Activated CD8-positive, alpha-beta memory T cell treated with anti-CD3 and anti-CD28 coated beads, Interleukin-2, amount 10 ng/mL, durations not matched to agents 7 days and 5 days (primary cell): ENCODE measurements around the gene OSER1. TPM values are rescaled to one million over a fixed set of nuclear protein-coding genes. Genes with fewer than 3 reads are reported as not detected.

Experiments used
- ATAC-seq: fragments of 150-1000 bp; cut with Tn5 transposase; one replicate; pipeline ENCODE4 v1.10.0; 2021; ENCODE audit warnings: moderate library complexity
- CTCF ChIA-PET: fragments of 350-600 bp; sonication (Branson Sonifier 250); formaldehyde crosslinking; loops from one replicate; lab custom pipeline; 2021; ENCODE audit warnings: antibody characterized with exemption; lab: Charles Lee
- DNase-seq: peaks from one replicate; pipeline ENCODE4 v3.0.0-alpha.2; 2020
- H3K27ac Mint-ChIP-seq: one replicate; pipeline ENCODE4 v1.8.0; 2021; ENCODE audit warnings: mild to moderate bottlenecking, mixed read lengths
- H3K27me3 Mint-ChIP-seq: one replicate; pipeline ENCODE4 v1.8.0; 2021; ENCODE audit warnings: mixed read lengths
- H3K36me3 Mint-ChIP-seq: one replicate; pipeline ENCODE4 v1.8.0; 2021; ENCODE audit warnings: mild to moderate bottlenecking, mixed read lengths
- H3K4me1 Mint-ChIP-seq: one replicate; pipeline ENCODE4 v1.8.0; 2021; ENCODE audit warnings: mixed read lengths
- H3K4me3 Mint-ChIP-seq: one replicate; pipeline ENCODE4 v1.8.0; 2021; ENCODE audit warnings: mild to moderate bottlenecking, moderate library complexity, mixed read lengths
- H3K9me3 Mint-ChIP-seq: one replicate; pipeline ENCODE4 v1.8.0; 2022; ENCODE audit warnings: low read depth, mixed read lengths
- total RNA-seq, 2 experiments: library from RNA; stranded (reverse); gene quantifications; one replicate each; pipeline ENCODE4 v1.2.3, GENCODE V29; 2021

Gene OSER1
- total RNA-seq, 2 experiments from 2014 or later: 22.9 to 30.5 TPM

- DNase-seq: no peak
- Mint-ChIP-seq H3K36me3 (no peaks in the 10 kb centered on the region), H3K9me3 (no peaks in the 10 kb centered on the region), H3K27ac (no peak overlapping the region), H3K27me3 (peaks cover 55% of the 10 kb centered on the region), H3K4me3 (no peak overlapping the region), H3K4me1 (peaks cover 17% of the 10 kb centered on the region)
- CTCF ChIA-PET: interaction anchor here (0.7 to 6.0 kb wide), 11 partner anchors 8 to 734 kb away, joined by 3 to 129 read pairs (median 8); no protein-coding TSS in a partner anchor
- ATAC-seq: no peak
Observed at GRCh38 chr20:44188752-44189151, 21.8 kb downstream of the OSER1 start.

DNA sequence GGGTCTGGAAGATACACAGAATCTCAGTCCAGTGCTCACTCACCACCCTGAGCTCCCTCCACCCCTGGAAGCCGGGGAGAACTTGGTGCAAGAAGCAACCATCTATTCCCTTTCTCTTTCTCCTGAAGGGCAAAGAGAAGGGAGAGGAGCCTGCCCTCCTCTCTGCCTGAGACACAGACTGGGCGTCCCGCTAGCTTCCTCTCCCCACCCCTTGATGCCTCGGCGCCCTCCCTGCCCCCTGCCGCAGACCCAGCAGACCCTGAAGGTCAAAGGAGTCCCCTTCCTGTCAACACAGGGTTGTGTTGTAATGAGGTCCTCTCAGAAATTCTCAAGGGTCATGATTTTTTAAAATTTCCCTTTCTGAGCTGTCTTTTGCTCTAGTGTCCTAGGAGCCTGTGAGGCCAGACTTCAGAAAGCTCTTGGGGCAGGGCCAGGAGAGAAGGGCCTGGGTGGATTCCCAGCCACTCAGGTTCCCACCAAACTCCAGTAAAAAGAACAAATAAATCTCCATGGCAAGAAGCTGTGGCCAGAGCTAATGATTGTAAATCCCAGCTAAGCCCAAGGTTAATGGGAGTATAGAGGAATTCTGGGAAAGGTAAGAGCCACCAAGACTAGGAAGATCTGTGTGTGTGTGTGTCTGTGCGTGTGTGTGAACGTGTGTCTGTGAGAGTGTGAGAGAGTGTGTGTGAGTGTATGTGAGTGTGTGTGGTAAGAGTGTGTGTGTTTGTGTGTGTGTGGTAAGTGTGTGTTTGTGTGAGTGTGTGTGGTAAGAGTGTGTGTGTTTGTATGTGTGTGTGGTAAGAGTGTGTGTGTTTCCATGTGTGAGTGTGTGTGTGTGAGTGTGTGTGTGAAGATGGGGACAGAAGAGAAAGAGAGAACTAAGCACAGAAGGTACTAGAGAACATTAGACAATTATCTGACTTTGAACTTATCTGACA is 22.5 kb downstream of the OSER1 start:
- H3K9me3 Mint-ChIP-seq: no peaks in the 10 kb centered on the region
- no peak for DNase-seq
- CTCF ChIA-PET: interaction anchor here (0.6 to 6.0 kb wide), 7 partner anchors 11 to 400 kb away, joined by 3 to 129 read pairs (median 3); no protein-coding TSS in a partner anchor

DNA sequence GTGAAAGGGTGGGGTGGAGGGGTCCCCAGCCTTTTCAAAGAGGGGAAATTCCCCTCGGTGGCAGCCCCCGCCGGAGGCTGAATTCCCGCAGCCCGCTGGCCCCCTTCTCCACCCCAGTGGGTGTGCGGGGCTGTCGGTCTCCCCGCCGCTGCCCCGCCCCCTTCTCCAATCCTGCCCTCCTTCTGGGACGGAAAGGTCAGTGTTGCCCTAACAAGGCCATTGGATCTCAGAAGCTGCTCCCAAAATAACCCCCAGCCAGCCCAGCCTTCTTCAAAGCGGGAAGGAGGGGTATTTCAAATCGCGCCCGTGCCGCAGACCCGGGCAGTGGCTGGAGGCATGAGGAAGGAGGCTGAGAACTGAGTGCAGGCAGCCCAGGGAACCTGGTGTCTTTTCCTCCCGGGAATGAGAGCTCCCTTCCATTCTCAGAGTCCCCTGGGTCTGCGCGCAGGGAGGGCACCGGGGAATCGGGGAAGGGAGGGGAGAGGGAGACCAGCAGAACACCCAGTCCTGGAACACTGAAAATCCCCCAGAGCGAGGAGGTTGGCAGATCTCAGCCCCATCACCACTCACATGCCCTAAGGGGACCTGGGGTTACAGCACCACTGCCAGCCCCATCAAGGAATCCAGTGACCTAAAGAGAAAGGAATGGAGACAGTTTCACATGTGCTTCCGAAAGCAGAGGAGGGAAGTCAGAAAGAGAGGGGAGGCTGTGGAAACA is 23.4 kb downstream of the OSER1 start, which contains the start of gene JPH2:
Gene JPH2 (minus strand): TSS at position 135 of the 718 bp plus-strand sequence. CDS start 483 bp downstream, outside the sequence.
- peaks cover 62% of the 10 kb centered on the region for H3K27me3 Mint-ChIP-seq
- H3K4me3 Mint-ChIP-seq: peak within 1 kb of the TSS; percentile 22
- ATAC-seq (peak; percentile 20), DNase-seq (no peak)
- no peak within 1 kb of the TSS for H3K27ac Mint-ChIP-seq
- H3K4me1 Mint-ChIP-seq: peaks cover 17% of the 10 kb centered on the region
- CTCF ChIA-PET: interaction anchor here (1.0 to 6.0 kb wide), 4 partner anchors 10 to 91 kb away, joined by 3 to 129 read pairs (median 4); no protein-coding TSS in a partner anchor
- H3K9me3 Mint-ChIP-seq: no peaks in the 10 kb centered on the region
- H3K36me3 Mint-ChIP-seq: no peaks in the 10 kb centered on the region

More for the DNA sequence above, 22.5 kb downstream of the OSER1 start:
- ATAC-seq: peak; percentile 27
- Mint-ChIP-seq H3K36me3 (no peaks in the 10 kb centered on the region), H3K4me1 (peaks cover 17% of the 10 kb centered on the region), H3K27me3 (peaks cover 58% of the 10 kb centered on the region), H3K27ac (no peak overlapping the region), H3K4me3 (peak overlapping the region; percentile 22)

DNA sequence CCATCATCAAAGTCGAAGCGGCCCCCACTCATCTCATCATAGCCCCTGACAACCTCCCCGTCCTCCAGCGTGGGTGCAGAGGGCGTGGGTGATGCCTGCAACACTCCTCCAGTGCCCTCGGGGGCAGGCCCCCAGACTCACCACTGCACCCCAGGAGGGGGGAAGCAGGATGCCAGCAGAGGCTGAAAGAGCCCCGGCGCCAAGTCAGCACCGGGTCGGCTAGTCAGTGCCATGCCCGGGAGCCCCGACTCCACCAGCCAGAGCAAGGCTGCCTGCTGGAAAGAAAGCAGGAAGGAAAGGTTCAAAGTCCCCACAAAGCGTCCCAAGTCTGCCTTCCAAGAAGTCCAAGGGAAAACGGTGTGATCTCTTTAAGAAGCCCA is 23.9 kb downstream of the OSER1 start:
- CTCF ChIA-PET: interaction anchor here (1.4 to 6.0 kb wide), 2 partner anchors 10 to 71 kb away, joined by 3 to 129 read pairs; no protein-coding TSS in a partner anchor
- Mint-ChIP-seq H3K4me1 (peaks cover 17% of the 10 kb centered on the region), H3K9me3 (no peaks in the 10 kb centered on the region), H3K4me3 (no peak overlapping the region), H3K36me3 (no peaks in the 10 kb centered on the region), H3K27me3 (peaks cover 61% of the 10 kb centered on the region), H3K27ac (no peak overlapping the region)
- no peak for ATAC-seq
- no peak for DNase-seq

GRCh38 chr20:44186201-44186600 is 24.4 kb downstream of the OSER1 start:
- CTCF ChIA-PET: interaction anchor here (4.0 kb wide), 1 partner anchor 69 kb away, joined by 21 read pairs; no protein-coding TSS in a partner anchor
- DNase-seq (no peak), ATAC-seq (no peak)
- no peak overlapping the region for H3K27ac Mint-ChIP-seq
- H3K4me1 Mint-ChIP-seq: peaks cover 17% of the 10 kb centered on the region
- H3K4me3 Mint-ChIP-seq: no peak overlapping the region
- peaks cover 63% of the 10 kb centered on the region for H3K27me3 Mint-ChIP-seq
- no peaks in the 10 kb centered on the region for H3K36me3 Mint-ChIP-seq
- no peaks in the 10 kb centered on the region for H3K9me3 Mint-ChIP-seq

DNA sequence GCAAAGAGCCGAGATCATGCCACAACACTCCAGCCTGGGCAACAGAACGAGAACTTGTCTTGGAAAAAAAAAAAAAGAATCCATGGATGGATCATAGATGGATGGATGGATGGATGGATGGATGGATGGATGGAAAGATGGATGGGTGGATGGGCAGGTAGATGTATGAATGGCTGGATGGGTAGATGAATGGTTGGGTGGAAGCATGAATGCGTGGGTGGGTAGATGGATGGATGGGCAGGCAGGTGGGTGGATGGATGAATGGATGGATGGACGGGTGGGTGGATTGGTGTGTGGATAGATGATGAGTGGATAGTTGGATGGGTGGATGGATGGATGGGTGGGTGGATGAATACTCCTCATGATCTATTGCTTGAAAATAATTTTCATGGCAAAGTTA is 25.0 kb downstream of the OSER1 start:
- ATAC-seq (no peak), DNase-seq (no peak)
- Mint-ChIP-seq H3K9me3 (no peaks in the 10 kb centered on the region), H3K27ac (no peak overlapping the region), H3K36me3 (no peaks in the 10 kb centered on the region), H3K4me3 (no peak overlapping the region), H3K27me3 (peaks cover 65% of the 10 kb centered on the region), H3K4me1 (peaks cover 17% of the 10 kb centered on the region)
- CTCF ChIA-PET: interaction anchor here (4.0 kb wide), 1 partner anchor 68 kb away, joined by 21 read pairs; no protein-coding TSS in a partner anchor

- DNase-seq (no peak), ATAC-seq (no peak)
- H3K9me3 Mint-ChIP-seq: no peaks in the 10 kb centered on the region
- no peak overlapping the region for H3K4me3 Mint-ChIP-seq
- peaks cover 62% of the 10 kb centered on the region for H3K27me3 Mint-ChIP-seq
- peaks cover 8% of the 10 kb centered on the region for H3K4me1 Mint-ChIP-seq
- H3K36me3 Mint-ChIP-seq: no peaks in the 10 kb centered on the region
- H3K27ac Mint-ChIP-seq: no peak overlapping the region
- CTCF ChIA-PET: interaction anchor here (4.0 kb wide), 1 partner anchor 66 kb away, joined by 21 read pairs; no protein-coding TSS in a partner anchor
Observed at GRCh38 chr20:44183282-44183681, 27.3 kb downstream of the OSER1 start.

DNA sequence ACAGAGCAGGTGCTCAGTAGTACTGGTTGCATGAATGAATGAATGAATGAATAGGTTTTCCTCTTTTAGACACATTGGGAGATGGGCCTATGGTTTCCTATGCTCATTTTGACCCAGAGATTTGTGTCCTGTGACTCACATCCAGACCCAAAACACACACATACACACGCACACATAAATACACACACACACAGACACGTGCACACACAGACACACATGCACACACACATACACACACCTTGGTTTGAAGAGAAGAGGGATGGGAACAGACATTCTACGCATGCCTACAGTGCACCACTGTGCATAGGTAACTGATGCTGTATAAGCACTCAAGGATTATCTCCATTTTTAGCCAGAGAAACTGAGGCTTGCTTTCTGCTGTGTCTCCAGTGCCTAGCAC is 27.7 kb downstream of the OSER1 start:
- ATAC-seq: no peak
- H3K27ac Mint-ChIP-seq: no peak overlapping the region
- peaks cover 6% of the 10 kb centered on the region for H3K4me1 Mint-ChIP-seq
- CTCF ChIA-PET: interaction anchor here (4.0 kb wide), 1 partner anchor 66 kb away, joined by 21 read pairs; no protein-coding TSS in a partner anchor
- H3K4me3 Mint-ChIP-seq: no peak overlapping the region
- H3K36me3 Mint-ChIP-seq: no peaks in the 10 kb centered on the region
- H3K27me3 Mint-ChIP-seq: peaks cover 61% of the 10 kb centered on the region
- DNase-seq: no peak
- no peaks in the 10 kb centered on the region for H3K9me3 Mint-ChIP-seq

DNA sequence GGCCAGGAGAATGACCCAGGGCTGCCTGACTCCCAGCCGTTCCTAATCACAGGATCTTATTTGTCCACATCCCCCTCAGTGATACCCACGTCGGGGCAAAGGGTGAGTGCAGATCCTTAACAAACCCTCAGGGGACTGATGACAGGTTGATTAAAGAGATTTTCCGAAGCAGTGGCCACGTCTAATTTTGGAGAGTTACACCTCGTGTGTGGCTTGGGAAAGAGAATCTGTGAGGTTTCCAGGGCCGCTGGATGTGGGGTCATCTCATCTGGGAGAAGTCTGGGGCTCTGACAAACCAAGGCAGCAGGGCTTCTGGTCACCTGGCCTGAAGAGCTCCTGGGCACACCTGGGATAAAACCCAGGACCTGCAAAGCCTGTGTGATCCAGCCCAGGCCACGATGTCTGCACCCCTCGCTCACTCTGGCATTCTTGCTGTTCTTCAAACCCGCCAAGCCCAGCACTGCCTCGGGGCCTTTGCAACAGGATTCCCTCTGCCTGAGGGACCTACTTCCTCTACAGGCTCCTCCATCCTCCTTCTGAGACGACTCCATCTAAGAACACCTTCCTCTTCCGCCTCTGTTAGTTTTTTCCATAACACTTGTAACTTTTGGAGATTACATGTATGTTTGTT is 28.3 kb downstream of the OSER1 start:
- Mint-ChIP-seq H3K4me3 (no peak overlapping the region), H3K9me3 (no peaks in the 10 kb centered on the region), H3K4me1 (peaks cover under 1% of the 10 kb centered on the region), H3K27me3 (peaks cover 57% of the 10 kb centered on the region), H3K27ac (no peak overlapping the region), H3K36me3 (no peaks in the 10 kb centered on the region)
- CTCF ChIA-PET: interaction anchor here (4.0 kb wide), 1 partner anchor 65 kb away, joined by 21 read pairs; no protein-coding TSS in a partner anchor
- no peak for ATAC-seq
- no peak for DNase-seq

GRCh38 chr20:44181611-44182010 is 29.0 kb downstream of the OSER1 start:
- Mint-ChIP-seq H3K9me3 (no peaks in the 10 kb centered on the region), H3K27me3 (peaks cover 53% of the 10 kb centered on the region), H3K27ac (no peak overlapping the region), H3K4me1 (no peaks in the 10 kb centered on the region), H3K36me3 (no peaks in the 10 kb centered on the region), H3K4me3 (no peak overlapping the region)
- CTCF ChIA-PET: interaction anchor here (1.6 kb wide), 1 partner anchor 65 kb away, joined by 4 read pairs; no protein-coding TSS in a partner anchor
- no peak for DNase-seq
- no peak for ATAC-seq

GRCh38 chr20:44180814-44181213 is 29.8 kb downstream of the OSER1 start:
- H3K36me3 Mint-ChIP-seq: no peaks in the 10 kb centered on the region
- no peak overlapping the region for H3K4me3 Mint-ChIP-seq

DNA sequence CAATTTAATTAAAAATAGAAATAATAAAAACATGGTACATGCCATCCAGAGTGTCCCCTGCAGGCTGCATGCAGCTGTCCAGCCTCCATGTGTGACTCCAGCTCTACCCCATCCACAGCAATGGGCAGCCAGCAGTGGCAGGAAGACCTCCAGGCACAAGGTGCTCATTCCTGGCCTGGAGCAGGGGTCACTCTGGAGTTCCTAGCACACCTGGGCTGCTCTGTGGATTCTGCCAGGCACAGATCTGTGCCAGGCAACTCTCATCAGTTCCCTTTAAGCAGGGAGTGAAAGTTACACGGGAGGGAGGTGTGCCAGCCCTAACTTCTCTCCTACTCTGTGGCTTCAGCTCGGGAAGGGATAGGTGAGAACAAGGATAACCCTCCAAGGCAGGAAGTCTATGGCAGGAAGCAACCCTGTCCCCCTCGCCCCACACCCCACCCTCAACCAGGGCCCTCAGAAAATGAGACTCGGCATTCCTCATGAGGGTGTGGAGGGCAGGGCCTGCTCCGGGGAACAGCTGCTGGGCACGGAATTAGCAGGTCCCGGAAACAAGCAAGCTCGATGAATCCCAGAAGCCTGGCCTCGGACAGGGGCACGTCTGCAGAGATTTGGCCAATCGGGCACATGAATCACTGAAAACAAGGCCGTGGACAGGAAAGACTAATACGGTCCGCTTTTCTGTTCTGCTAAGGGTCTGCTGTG is 33.6 kb downstream of the OSER1 start:
- Mint-ChIP-seq H3K9me3 (no peaks in the 10 kb centered on the region), H3K4me1 (no peaks in the 10 kb centered on the region), H3K36me3 (no peaks in the 10 kb centered on the region), H3K27ac (no peak overlapping the region), H3K4me3 (no peak overlapping the region), H3K27me3 (peaks cover 35% of the 10 kb centered on the region)
- ATAC-seq (no peak), DNase-seq (no peak)
- CTCF ChIA-PET: interaction anchor here (0.8 to 2.2 kb wide), 5 partner anchors 11 to 60 kb away, joined by 3 to 7 read pairs (median 3); partner anchors contain the start of gene JPH2

More at GRCh38 chr20:44180814-44181213, 29.8 kb downstream of the OSER1 start:
- Mint-ChIP-seq H3K27ac (no peak overlapping the region), H3K9me3 (no peaks in the 10 kb centered on the region), H3K4me1 (no peaks in the 10 kb centered on the region), H3K27me3 (peaks cover 46% of the 10 kb centered on the region)
- ATAC-seq: no peak
- CTCF ChIA-PET: interaction anchor here (1.6 kb wide), 1 partner anchor 65 kb away, joined by 4 read pairs; no protein-coding TSS in a partner anchor
- DNase-seq: no peak
